ENCODE data around the gene SRD5A3.

Gene SRD5A3

DNA sequence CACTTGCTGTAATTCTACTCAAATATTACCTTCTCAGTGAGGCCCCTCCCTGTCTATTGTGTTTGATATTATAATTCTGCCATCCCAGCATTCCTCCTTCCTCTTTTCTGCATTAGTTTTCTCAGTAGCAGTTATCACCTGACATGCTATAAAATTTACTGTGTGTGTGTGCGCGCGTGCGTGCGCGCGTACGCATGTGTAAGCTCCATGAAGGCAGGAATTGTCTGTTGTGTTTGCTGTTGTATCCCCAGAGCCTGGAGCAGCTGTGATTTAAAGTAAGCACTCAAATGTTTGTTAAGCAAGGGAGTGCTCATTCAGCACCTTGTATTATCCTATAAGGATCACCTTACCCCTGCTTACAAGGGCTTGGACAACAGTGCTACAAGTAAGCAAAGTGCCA lies 8.6 kb downstream of the SRD5A3 start:
- no peak for TF ChIP-seq ZBTB7A (IDR thresholded peaks at IDR 0.05; ENCODE audit: low read depth)
- TF ChIP-seq, protein P1, sequence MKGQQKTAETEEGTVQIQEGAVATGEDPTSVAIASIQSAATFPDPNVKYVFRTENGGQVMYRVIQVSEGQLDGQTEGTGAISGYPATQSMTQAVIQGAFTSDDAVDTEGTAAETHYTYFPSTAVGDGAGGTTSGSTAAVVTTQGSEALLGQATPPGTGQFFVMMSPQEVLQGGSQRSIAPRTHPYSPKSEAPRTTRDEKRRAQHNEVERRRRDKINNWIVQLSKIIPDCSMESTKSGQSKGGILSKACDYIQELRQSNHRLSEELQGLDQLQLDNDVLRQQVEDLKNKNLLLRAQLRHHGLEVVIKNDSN (IDR thresholded peaks at IDR 0.05): no peak
- no peak for TF ChIP-seq CEBPB (IDR thresholded peaks at IDR 0.05)

DNA sequence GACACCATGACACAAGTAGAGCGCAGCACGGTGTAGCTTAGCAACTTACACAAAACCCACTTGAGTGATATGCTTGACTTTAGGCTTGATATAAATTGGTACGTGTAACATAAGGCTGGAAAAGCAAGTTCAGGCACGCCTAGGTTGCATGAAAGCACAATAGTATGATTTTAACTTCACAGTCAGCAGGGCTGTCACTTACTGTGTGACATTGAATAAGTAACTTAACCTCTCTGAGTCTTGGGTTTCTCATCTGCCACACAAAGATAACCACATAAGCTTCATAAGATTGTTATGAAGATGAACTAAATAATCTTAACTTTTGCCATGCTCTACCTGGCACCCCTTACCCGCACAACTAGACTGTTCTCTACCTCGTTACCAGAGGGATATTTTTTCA lies 9.5 kb downstream of the SRD5A3 start:
- TF ChIP-seq, protein P2, sequence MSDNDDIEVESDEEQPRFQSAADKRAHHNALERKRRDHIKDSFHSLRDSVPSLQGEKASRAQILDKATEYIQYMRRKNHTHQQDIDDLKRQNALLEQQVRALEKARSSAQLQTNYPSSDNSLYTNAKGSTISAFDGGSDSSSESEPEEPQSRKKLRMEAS (IDR thresholded peaks at IDR 0.05): no peak
- TF ChIP-seq EGR1 (IDR thresholded peaks at IDR 0.05): no peak
- no peak for TF ChIP-seq NFIC (IDR thresholded peaks at IDR 0.05)
- TF ChIP-seq CEBPB (IDR thresholded peaks at IDR 0.05): no peak
- TF ChIP-seq ZBTB7A (IDR thresholded peaks at IDR 0.05; ENCODE audit: low read depth): no peak
- no peak for TF ChIP-seq YY1 (IDR thresholded peaks at IDR 0.05; ENCODE audit: low read depth)
- no peak for TF ChIP-seq FOXM1 (IDR thresholded peaks at IDR 0.05; ENCODE audit: borderline replicate concordance, low read depth)

DNA sequence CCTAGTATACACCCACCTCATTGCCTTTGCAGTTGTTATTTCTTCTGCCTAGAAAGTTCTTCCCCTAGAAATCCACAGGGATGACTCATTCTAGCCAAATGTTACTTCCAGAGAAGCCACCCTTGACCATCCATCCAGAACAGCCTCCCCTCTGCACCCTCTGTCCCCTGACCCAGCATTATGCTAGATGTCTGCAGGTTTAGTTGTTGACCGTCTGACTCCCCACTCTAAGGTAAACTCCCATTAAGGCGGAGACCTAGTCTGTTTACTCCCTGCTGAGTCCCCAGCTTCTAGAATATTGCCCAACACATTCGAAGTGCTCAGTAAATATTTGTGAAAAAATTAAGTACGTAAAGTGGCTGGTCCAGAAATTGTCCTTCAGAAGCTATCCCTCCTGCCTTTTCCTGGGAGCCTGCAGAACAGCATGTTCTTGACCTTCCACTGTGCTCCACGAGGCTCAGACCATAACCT lies 11.0 kb downstream of the SRD5A3 start:
- TF ChIP-seq ZBTB7A (IDR thresholded peaks at IDR 0.05; ENCODE audit: low read depth): no peak
- TF ChIP-seq RAD21 (IDR thresholded peaks at IDR 0.05; ENCODE audit: low read depth): no peak
- no peak for TF ChIP-seq TAF1 (IDR thresholded peaks at IDR 0.05; ENCODE audit: low read depth)
- TF ChIP-seq FOXM1 (IDR thresholded peaks at IDR 0.05; ENCODE audit: borderline replicate concordance, low read depth): no peak

DNA sequence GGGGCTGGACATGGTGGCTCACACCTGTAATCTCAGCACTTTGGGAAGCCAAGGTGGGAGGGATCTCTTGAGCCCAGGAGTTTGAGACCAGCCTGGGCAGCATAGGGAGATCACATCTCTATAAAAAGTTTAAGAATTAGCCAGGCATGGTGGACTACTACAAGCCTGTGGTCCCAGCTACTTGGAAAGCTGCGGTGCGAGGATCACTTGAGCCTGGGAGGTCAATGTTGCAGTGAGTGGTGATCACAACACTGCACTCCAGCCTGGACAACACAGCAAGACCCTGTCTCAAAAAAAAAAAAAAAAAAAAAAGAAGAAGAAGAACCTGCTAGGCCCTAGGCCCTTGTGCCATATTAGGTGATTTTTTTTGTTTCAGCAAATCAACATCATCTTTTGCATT lies 12.2 kb downstream of the SRD5A3 start:
- TF ChIP-seq, protein P1 (IDR thresholded peaks at IDR 0.05): no peak
- TF ChIP-seq EGR1 (IDR thresholded peaks at IDR 0.05) (no peak), TCF12 (IDR thresholded peaks at IDR 0.05; ENCODE audit: low read depth) (no peak), YY1 (IDR thresholded peaks at IDR 0.05; ENCODE audit: low read depth) (no peak), TEAD4 (IDR thresholded peaks at IDR 0.05) (no peak), FOXM1 (IDR thresholded peaks at IDR 0.05; ENCODE audit: borderline replicate concordance, low read depth) (no peak), ZBTB7A (IDR thresholded peaks at IDR 0.05; ENCODE audit: low read depth) (no peak), NFIC (IDR thresholded peaks at IDR 0.05) (no peak)
- TF ChIP-seq, protein P2 (IDR thresholded peaks at IDR 0.05): no peak

DNA sequence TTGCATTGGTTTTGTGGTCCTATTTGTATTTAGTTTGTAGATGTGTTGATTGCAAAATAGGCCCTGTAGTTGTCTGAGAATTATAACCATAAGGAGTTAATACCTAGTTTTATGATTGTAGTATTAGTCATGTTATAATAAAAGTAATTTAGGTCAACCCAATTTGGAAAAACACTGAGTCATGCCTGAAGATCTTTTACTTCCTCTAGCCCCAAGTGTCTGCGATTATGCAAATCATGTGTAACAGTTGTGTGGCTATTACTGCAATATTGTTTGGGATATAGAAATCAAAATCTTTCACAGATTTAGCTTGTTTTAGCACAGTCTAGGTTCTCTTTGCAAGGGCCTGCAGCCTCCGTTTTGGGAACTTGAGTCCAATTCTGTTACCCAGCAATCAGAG lies 12.6 kb downstream of the SRD5A3 start:
- TF ChIP-seq FOXM1 (IDR thresholded peaks at IDR 0.05; ENCODE audit: borderline replicate concordance, low read depth): no peak
- TF ChIP-seq, protein P1 (IDR thresholded peaks at IDR 0.05): no peak
- no peak for TF ChIP-seq YY1 (IDR thresholded peaks at IDR 0.05; ENCODE audit: low read depth)
- TF ChIP-seq CEBPB (IDR thresholded peaks at IDR 0.05): no peak
- no peak for TF ChIP-seq EGR1 (IDR thresholded peaks at IDR 0.05)
- no peak for TF ChIP-seq RAD21 (IDR thresholded peaks at IDR 0.05; ENCODE audit: low read depth)
- TF ChIP-seq, protein P3, sequence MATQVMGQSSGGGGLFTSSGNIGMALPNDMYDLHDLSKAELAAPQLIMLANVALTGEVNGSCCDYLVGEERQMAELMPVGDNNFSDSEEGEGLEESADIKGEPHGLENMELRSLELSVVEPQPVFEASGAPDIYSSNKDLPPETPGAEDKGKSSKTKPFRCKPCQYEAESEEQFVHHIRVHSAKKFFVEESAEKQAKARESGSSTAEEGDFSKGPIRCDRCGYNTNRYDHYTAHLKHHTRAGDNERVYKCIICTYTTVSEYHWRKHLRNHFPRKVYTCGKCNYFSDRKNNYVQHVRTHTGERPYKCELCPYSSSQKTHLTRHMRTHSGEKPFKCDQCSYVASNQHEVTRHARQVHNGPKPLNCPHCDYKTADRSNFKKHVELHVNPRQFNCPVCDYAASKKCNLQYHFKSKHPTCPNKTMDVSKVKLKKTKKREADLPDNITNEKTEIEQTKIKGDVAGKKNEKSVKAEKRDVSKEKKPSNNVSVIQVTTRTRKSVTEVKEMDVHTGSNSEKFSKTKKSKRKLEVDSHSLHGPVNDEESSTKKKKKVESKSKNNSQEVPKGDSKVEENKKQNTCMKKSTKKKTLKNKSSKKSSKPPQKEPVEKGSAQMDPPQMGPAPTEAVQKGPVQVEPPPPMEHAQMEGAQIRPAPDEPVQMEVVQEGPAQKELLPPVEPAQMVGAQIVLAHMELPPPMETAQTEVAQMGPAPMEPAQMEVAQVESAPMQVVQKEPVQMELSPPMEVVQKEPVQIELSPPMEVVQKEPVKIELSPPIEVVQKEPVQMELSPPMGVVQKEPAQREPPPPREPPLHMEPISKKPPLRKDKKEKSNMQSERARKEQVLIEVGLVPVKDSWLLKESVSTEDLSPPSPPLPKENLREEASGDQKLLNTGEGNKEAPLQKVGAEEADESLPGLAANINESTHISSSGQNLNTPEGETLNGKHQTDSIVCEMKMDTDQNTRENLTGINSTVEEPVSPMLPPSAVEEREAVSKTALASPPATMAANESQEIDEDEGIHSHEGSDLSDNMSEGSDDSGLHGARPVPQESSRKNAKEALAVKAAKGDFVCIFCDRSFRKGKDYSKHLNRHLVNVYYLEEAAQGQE (IDR thresholded peaks at IDR 0.05; ENCODE audit: low read depth): no peak
- no peak for TF ChIP-seq TCF12 (IDR thresholded peaks at IDR 0.05; ENCODE audit: low read depth)
- no peak for TF ChIP-seq CREB1 (IDR thresholded peaks at IDR 0.05; ENCODE audit: low read depth)
- TF ChIP-seq EP300 (IDR thresholded peaks at IDR 0.05; ENCODE audit: borderline replicate concordance): no peak
- no peak for TF ChIP-seq TAF1 (IDR thresholded peaks at IDR 0.05; ENCODE audit: low read depth)
- TF ChIP-seq NFIC (IDR thresholded peaks at IDR 0.05): no peak
- TF ChIP-seq, protein P2 (IDR thresholded peaks at IDR 0.05): no peak
- no peak for TF ChIP-seq ZBTB7A (IDR thresholded peaks at IDR 0.05; ENCODE audit: low read depth)
- no peak for TF ChIP-seq TEAD4 (IDR thresholded peaks at IDR 0.05)

DNA sequence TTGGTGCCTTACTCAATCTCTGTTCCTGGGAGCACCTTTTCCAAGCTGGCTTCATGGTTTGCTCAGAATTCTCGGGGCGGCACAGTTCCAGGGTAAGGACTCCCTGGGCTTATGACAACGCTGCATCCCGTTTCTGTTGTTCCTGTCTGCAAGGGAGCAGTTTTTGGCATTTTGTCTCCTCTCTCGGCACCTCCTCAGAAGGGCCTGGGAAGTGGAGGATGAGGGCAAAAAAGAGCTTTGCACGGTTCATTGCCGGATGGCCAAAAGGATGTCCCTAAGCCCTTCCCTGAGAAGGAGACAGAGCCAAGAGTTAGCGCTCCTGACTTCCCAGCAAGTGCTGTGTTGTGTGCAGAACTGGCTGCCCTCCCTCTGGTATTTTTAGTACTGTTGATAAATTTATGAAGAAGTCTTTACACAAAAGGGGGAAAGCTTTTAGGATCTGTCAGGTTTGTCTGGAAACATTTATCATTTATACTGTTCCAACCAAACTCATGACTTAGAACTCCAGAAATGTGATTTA lies 13.4 kb downstream of the SRD5A3 start:
- TF ChIP-seq EGR1 (IDR thresholded peaks at IDR 0.05) (no peak), TAF1 (IDR thresholded peaks at IDR 0.05; ENCODE audit: low read depth) (no peak), NFIC (IDR thresholded peaks at IDR 0.05) (no peak), EP300 (IDR thresholded peaks at IDR 0.05; ENCODE audit: borderline replicate concordance) (no peak)
- TF ChIP-seq, protein P2 (IDR thresholded peaks at IDR 0.05): no peak
- TF ChIP-seq, protein P1 (IDR thresholded peaks at IDR 0.05): no peak
